Measurements from ENCODE around the gene KCND3.

KCND3 gene

GRCh38 chr1:111837393-111837792 is 152.1 kb downstream of the KCND3 start:
- no peak for DNase-seq

GRCh38 chr1:111836111-111836510 is 153.4 kb downstream of the KCND3 start:
- no peak for DNase-seq

- DNase-seq = no peak
Measured at GRCh38 chr1:111835514-111835913, 154.0 kb downstream of the KCND3 start.

GRCh38 chr1:111834956-111835355 is 154.5 kb downstream of the KCND3 start:
- DNase-seq = no peak

GRCh38 chr1:111833334-111833733 is 156.1 kb downstream of the KCND3 start:
- DNase-seq = no peak

- DNase-seq = no peak
Measured at GRCh38 chr1:111832521-111833155, 156.8 kb downstream of the KCND3 start.

GRCh38 chr1:111831153-111831552 is 158.3 kb downstream of the KCND3 start:
- no peak for DNase-seq

GRCh38 chr1:111827946-111828345 is 161.5 kb downstream of the KCND3 start:
- DNase-seq = no peak

- no peak for DNase-seq
Measured at GRCh38 chr1:111826278-111826677, 163.2 kb downstream of the KCND3 start.

GRCh38 chr1:111825217-111825616 is 164.3 kb downstream of the KCND3 start:
- peak; percentile 7 for DNase-seq

GRCh38 chr1:111822138-111822537 is 167.3 kb downstream of the KCND3 start:
- DNase-seq = no peak

GRCh38 chr1:111821121-111821745 is 168.2 kb downstream of the KCND3 start:
- DNase-seq = no peak

- DNase-seq = no peak
Measured at GRCh38 chr1:111819566-111820263, 169.8 kb downstream of the KCND3 start.

GRCh38 chr1:111818546-111818945 is 170.9 kb downstream of the KCND3 start:
- DNase-seq = no peak

- DNase-seq = no peak
Measured at GRCh38 chr1:111818081-111818480, 171.4 kb downstream of the KCND3 start.

- DNase-seq = no peak
Measured at GRCh38 chr1:111814642-111815041, 174.8 kb downstream of the KCND3 start.

- no peak for DNase-seq
Measured at GRCh38 chr1:111814305-111814628, 175.2 kb downstream of the KCND3 start.

GRCh38 chr1:111813440-111814304 is 175.8 kb downstream of the KCND3 start:
- no peak for DNase-seq

- DNase-seq = no peak
Measured at GRCh38 chr1:111812306-111812705, 177.2 kb downstream of the KCND3 start.

GRCh38 chr1:111811891-111812290 is 177.6 kb downstream of the KCND3 start:
- no peak for DNase-seq

GRCh38 chr1:111805251-111805650 is 184.2 kb downstream of the KCND3 start:
- DNase-seq = no peak

- no peak for DNase-seq
Measured at GRCh38 chr1:111804776-111805175, 184.7 kb downstream of the KCND3 start.

GRCh38 chr1:111803951-111804350 is 185.5 kb downstream of the KCND3 start:
- no peak for DNase-seq
